H9 (cell line): Measurements from ENCODE around the gene FBP2. TPM values are rescaled to one million over a fixed set of nuclear protein-coding genes. Genes with fewer than 3 reads are reported as not detected.

Experiments
- DNase-seq: peaks from one replicate; pipeline ENCODE4 v3.0.0-alpha.2; 2017
- H2AFZ ChIP-seq: one replicate; pipeline ENCODE4 v1.6.1; 2013; ENCODE audit warnings: mild to moderate bottlenecking, low read length, control low read depth, moderate library complexity
- H2AK5ac ChIP-seq: 2 replicates; pipeline ENCODE4 v1.6.1; 2013; ENCODE audit warnings: low read length, control low read depth, mixed read lengths; ENCODE audit not compliant: insufficient read length
- H2BK120ac ChIP-seq: one replicate; pipeline ENCODE4 v1.6.1; 2013; ENCODE audit warnings: low read depth, mild to moderate bottlenecking, low read length, control low read depth, inconsistent platforms; ENCODE audit not compliant: poor library complexity, severe bottlenecking
- H2BK12ac ChIP-seq: 2 replicates; pipeline ENCODE4 v1.6.1; 2013; ENCODE audit warnings: low read length, control low read depth, mixed read lengths, low read depth; ENCODE audit not compliant: insufficient read length
- H2BK15ac ChIP-seq: 2 replicates; pipeline ENCODE4 v1.6.1; 2013; ENCODE audit warnings: low read depth, low read length, control low read depth
- H2BK20ac ChIP-seq: one replicate; pipeline ENCODE4 v1.6.1; 2013; ENCODE audit warnings: low read depth, mild to moderate bottlenecking, low read length, control low read depth, inconsistent platforms; ENCODE audit not compliant: poor library complexity, severe bottlenecking
- H2BK5ac ChIP-seq: 2 replicates; pipeline ENCODE4 v1.6.1; 2013; ENCODE audit warnings: low read length, control low read depth, mixed read lengths; ENCODE audit not compliant: insufficient read length
- H3K14ac ChIP-seq: 2 replicates; pipeline ENCODE4 v1.6.1; 2013; ENCODE audit warnings: low read length, control low read depth; ENCODE audit not compliant: insufficient read depth
- H3K18ac ChIP-seq: 2 replicates; pipeline ENCODE4 v1.6.1; 2013; ENCODE audit warnings: low read depth, mild to moderate bottlenecking, mixed read lengths, low read length, control low read depth; ENCODE audit not compliant: insufficient read length
- H3K23ac ChIP-seq: 2 replicates; pipeline ENCODE4 v1.6.1; 2013; ENCODE audit warnings: low read length, control low read depth, mixed read lengths, low read depth; ENCODE audit not compliant: insufficient read length
- H3K23me2 ChIP-seq: 2 replicates; pipeline ENCODE4 v1.6.1; 2013; ENCODE audit warnings: low read depth, mild to moderate bottlenecking, mixed read lengths, low read length, control low read depth; ENCODE audit not compliant: insufficient read length, poor library complexity, severe bottlenecking
- H3K27ac ChIP-seq: 2 replicates; pipeline ENCODE4 v1.5.1; 2013; ENCODE audit warnings: low read length, control low read depth, mixed read lengths, low read depth; ENCODE audit not compliant: insufficient read length
- H3K27me3 ChIP-seq: 2 replicates; pipeline ENCODE4 v1.6.1; 2013; ENCODE audit warnings: low read length, control low read depth, inconsistent platforms; ENCODE audit not compliant: insufficient read depth
- H3K4ac ChIP-seq: 2 replicates; pipeline ENCODE4 v1.6.1; 2013; ENCODE audit warnings: low read depth, mild to moderate bottlenecking, control low read depth, inconsistent platforms, low read length, moderate library complexity
- H3K4me1 ChIP-seq: 2 replicates; pipeline ENCODE4 v1.6.1; 2013; ENCODE audit warnings: low read length, control low read depth, inconsistent platforms; ENCODE audit not compliant: insufficient read depth
- H3K4me2 ChIP-seq: 2 replicates; pipeline ENCODE4 v1.6.1; 2013; ENCODE audit warnings: low read length, control low read depth, mixed read lengths; ENCODE audit not compliant: insufficient read length, insufficient read depth
- H3K56ac ChIP-seq: 2 replicates; pipeline ENCODE4 v1.6.1; 2013; ENCODE audit warnings: low read depth, mild to moderate bottlenecking, mixed read lengths, low read length, control low read depth; ENCODE audit not compliant: insufficient read length
- H3K79me1 ChIP-seq: 2 replicates; pipeline ENCODE4 v1.6.1; 2013; ENCODE audit warnings: low read depth, mild to moderate bottlenecking, moderate library complexity, low read length, control low read depth, inconsistent platforms; ENCODE audit not compliant: insufficient read depth, poor library complexity, severe bottlenecking
- H3K79me2 ChIP-seq: 2 replicates; pipeline ENCODE4 v1.6.1; 2013; ENCODE audit warnings: low read length, control low read depth, inconsistent platforms; ENCODE audit not compliant: insufficient read depth
- H3K9ac ChIP-seq: 2 replicates; pipeline ENCODE4 v1.6.1; 2013; ENCODE audit warnings: low read length, control low read depth, mixed read lengths; ENCODE audit not compliant: insufficient read length; ENCODE audit errors: extremely low read depth
- H3K9me3 ChIP-seq: one replicate; pipeline ENCODE4 v1.6.1; 2013; ENCODE audit warnings: low read depth, low read length, inconsistent platforms; ENCODE audit not compliant: control insufficient read depth
- H3T11ph ChIP-seq: one replicate; pipeline ENCODE4 v1.6.1; 2013; ENCODE audit warnings: mild to moderate bottlenecking, low read length, control low read depth, inconsistent platforms
- H4K20me1 ChIP-seq: one replicate; pipeline ENCODE4 v1.6.1; 2013; ENCODE audit not compliant: control insufficient read depth, insufficient read length, insufficient read depth
- H4K5ac ChIP-seq: 2 replicates; pipeline ENCODE4 v1.6.1; 2013; ENCODE audit warnings: low read depth, mild to moderate bottlenecking, mixed read lengths, low read length, control low read depth; ENCODE audit not compliant: insufficient read length
- H4K8ac ChIP-seq: replicated peaks from 2 replicates; pipeline ENCODE4 v1.6.1; 2013; ENCODE audit warnings: low read length, control low read depth, mixed read lengths, low read depth; ENCODE audit not compliant: insufficient read length
- H4K91ac ChIP-seq: 2 replicates; pipeline ENCODE4 v1.6.1; 2013; ENCODE audit warnings: low read depth, mild to moderate bottlenecking, moderate library complexity, mixed read lengths, low read length, control low read depth; ENCODE audit not compliant: insufficient read length
- H3K27ac Mint-ChIP-seq, 3 experiments: 2 replicates in 2 of 3; 3 replicates in 1 of 3; pipeline ENCODE4 v1.8.0; 2020 to 2021; ENCODE audit warnings: mixed read lengths in 3 of 3, mild to moderate bottlenecking in 1 of 3, moderate library complexity in 1 of 3
- H3K27me3 Mint-ChIP-seq: 2 replicates; pipeline ENCODE4 v1.8.0; 2021; ENCODE audit warnings: low read depth, mild to moderate bottlenecking, moderate library complexity, mixed read lengths
- H3K36me3 Mint-ChIP-seq, 3 experiments: 2 replicates in 2 of 3; 3 replicates in 1 of 3; pipeline ENCODE4 v1.8.0; 2020 to 2021; ENCODE audit warnings: low read depth in 3 of 3, mixed read lengths in 3 of 3; ENCODE audit not compliant: insufficient read depth in 1 of 3
- H3K4me1 Mint-ChIP-seq, 2 experiments: 2 replicates each; pipeline ENCODE4 v1.8.0; 2020; ENCODE audit warnings: mixed read lengths in 2 of 2
- H3K4me3 Mint-ChIP-seq, 2 experiments: 2 replicates in 1 of 2; 3 replicates in 1 of 2; pipeline ENCODE4 v1.8.0; 2020 to 2021; ENCODE audit warnings: mild to moderate bottlenecking in 2 of 2, mixed read lengths in 2 of 2, moderate library complexity in 1 of 2
- H3K9me3 Mint-ChIP-seq, 2 experiments: 2 replicates in 1 of 2; 3 replicates in 1 of 2; pipeline ENCODE4 v1.8.0; 2020; ENCODE audit warnings: mild to moderate bottlenecking in 2 of 2, mixed read lengths in 2 of 2, moderate library complexity in 1 of 2
- WGBS: extraction: QIAGEN DNeasy Blood & Tissue Kit; methylation state at CpG from one replicate; pipeline ENCODE4 v1.1.7; 2013; ENCODE audit warnings: missing lambda C conversion rate, low lambda C conversion rate, mixed read lengths; ENCODE audit not compliant: insufficient read length; ENCODE audit errors: extremely low coverage; 5-methylcytosine and 5-hydroxymethylcytosine counted together
- total RNA-seq: library from RNA; stranded (reverse); gene quantifications from 2 replicates; pipeline ENCODE4 v1.2.1, GENCODE V29; 2021
- TF ChIP-seq, protein P1 (sequence below): fragments of 200-600 bp; sonication (generic); conservative IDR thresholded peaks from 3 replicates; pipeline ENCODE4 v1.8.0; 2021; ENCODE audit warnings: antibody characterized with exemption, mild to moderate bottlenecking

The FBP2 gene
- total RNA-seq, 1 experiment from 2014 or later, result not detected

DNA sequence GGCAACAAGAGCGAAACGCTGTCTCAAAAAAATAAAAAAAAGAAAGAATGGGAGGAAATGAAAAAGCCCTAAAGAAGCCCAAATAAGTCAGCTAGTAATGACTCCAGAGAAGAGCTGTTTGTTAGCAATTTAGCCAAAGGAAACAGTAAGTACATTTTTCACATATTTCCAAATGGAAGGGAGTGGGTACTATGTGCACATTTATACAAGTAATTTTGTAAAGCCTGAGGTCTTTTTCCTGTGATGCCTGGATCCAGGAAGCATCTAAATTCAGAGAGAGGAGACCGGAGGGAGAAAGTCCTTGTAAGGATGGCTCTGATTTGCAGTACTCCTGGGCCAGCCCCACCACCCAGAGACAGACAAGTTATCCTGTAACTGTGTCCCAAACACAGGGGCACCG lies 31.0 kb upstream of the FBP2 start:
- no peaks in the 10 kb centered on the region for H3K27me3 ChIP-seq
- no peak overlapping the region for H3K56ac ChIP-seq
- no peaks in the 10 kb centered on the region for H3K79me1 ChIP-seq
- H2AFZ ChIP-seq, result no peak overlapping the region
- no peak overlapping the region for H4K5ac ChIP-seq
- H3K4ac ChIP-seq, result no peak overlapping the region
- Mint-ChIP-seq H3K4me1 (peaks cover 4 to 20% of the 10 kb centered on the region in 2 experiments; a peak in 3 of 4 replicates), H3K4me3 (no peak overlapping the region), H3K9me3 (no peaks in the 10 kb centered on the region), H3K27ac (no peak overlapping the region), H3K27me3 (peaks cover 10% of the 10 kb centered on the region; the same call in 1 of the 2 replicates), H3K36me3 (peaks cover 0 to 3% (median 0%) of the 10 kb centered on the region in 3 experiments; a peak in 2 of 7 replicates)
- no peak overlapping the region for H3K18ac ChIP-seq
- no peaks in the 10 kb centered on the region for H3K9me3 ChIP-seq
- no CpG with 5 or more reads among the region's 4 CpGs for WGBS
- no peak overlapping the region for H2AK5ac ChIP-seq
- H3K79me2 ChIP-seq, result no peaks in the 10 kb centered on the region
- no peak for DNase-seq
- no peak overlapping the region for H4K91ac ChIP-seq
- TF ChIP-seq, protein P1, sequence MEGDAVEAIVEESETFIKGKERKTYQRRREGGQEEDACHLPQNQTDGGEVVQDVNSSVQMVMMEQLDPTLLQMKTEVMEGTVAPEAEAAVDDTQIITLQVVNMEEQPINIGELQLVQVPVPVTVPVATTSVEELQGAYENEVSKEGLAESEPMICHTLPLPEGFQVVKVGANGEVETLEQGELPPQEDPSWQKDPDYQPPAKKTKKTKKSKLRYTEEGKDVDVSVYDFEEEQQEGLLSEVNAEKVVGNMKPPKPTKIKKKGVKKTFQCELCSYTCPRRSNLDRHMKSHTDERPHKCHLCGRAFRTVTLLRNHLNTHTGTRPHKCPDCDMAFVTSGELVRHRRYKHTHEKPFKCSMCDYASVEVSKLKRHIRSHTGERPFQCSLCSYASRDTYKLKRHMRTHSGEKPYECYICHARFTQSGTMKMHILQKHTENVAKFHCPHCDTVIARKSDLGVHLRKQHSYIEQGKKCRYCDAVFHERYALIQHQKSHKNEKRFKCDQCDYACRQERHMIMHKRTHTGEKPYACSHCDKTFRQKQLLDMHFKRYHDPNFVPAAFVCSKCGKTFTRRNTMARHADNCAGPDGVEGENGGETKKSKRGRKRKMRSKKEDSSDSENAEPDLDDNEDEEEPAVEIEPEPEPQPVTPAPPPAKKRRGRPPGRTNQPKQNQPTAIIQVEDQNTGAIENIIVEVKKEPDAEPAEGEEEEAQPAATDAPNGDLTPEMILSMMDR, result no peak
- H3K9ac ChIP-seq, result no peak overlapping the region
- no peaks in the 10 kb centered on the region for H3K4me1 ChIP-seq
- H3K23me2 ChIP-seq, result no peaks in the 10 kb centered on the region
- no peak overlapping the region for H3K4me2 ChIP-seq
- H2BK12ac ChIP-seq, result no peak overlapping the region
- no peak overlapping the region for H2BK5ac ChIP-seq
- H3T11ph ChIP-seq, result no peak overlapping the region
- H2BK120ac ChIP-seq, result no peak overlapping the region
- H2BK15ac ChIP-seq, result no peak overlapping the region
- no peaks in the 10 kb centered on the region for H4K20me1 ChIP-seq
- H3K23ac ChIP-seq, result no peak overlapping the region
- no peak overlapping the region for H2BK20ac ChIP-seq
- H3K14ac ChIP-seq, result no peak overlapping the region; the same call in 1 of the 2 replicates
- H4K8ac ChIP-seq, result no peak overlapping the region
- no peak overlapping the region for H3K27ac ChIP-seq
